ENCODE data around the gene EXOC6B.
A peak's percentile ranks its signal among the peaks of the same experiment; 100 is the strongest.

Gene EXOC6B

GRCh38 chr2:72149556-72150156 lies 676.2 kb downstream of the EXOC6B start:
- peak overlapping the region; percentile 28 for H3K27ac Mint-ChIP-seq
- no peaks in the 10 kb centered on the region for H3K9me3 Mint-ChIP-seq
- peaks cover 3% of the 10 kb centered on the region for H3K36me3 Mint-ChIP-seq (ENCODE audit: low read depth)
- peak overlapping the region; percentile 71 for H3K4me3 Mint-ChIP-seq
- peaks cover 43% of the 10 kb centered on the region for H3K4me1 Mint-ChIP-seq (ENCODE audit: low read depth)
- peaks cover 65% of the 10 kb centered on the region for H3K27me3 Mint-ChIP-seq

GRCh38 chr2:72148837-72149555 lies 676.8 kb downstream of the EXOC6B start:
- peaks cover 45% of the 10 kb centered on the region for H3K4me1 Mint-ChIP-seq (ENCODE audit: low read depth)
- H3K27ac Mint-ChIP-seq, result no peak overlapping the region
- H3K4me3 Mint-ChIP-seq, result peak overlapping the region; percentile 71
- H3K36me3 Mint-ChIP-seq (ENCODE audit: low read depth), result peaks cover 3% of the 10 kb centered on the region
- peaks cover 67% of the 10 kb centered on the region for H3K27me3 Mint-ChIP-seq
- H3K9me3 Mint-ChIP-seq, result no peaks in the 10 kb centered on the region

- H3K27me3 Mint-ChIP-seq, result peaks cover 74% of the 10 kb centered on the region
- H3K36me3 Mint-ChIP-seq (ENCODE audit: low read depth), result peaks cover 3% of the 10 kb centered on the region
- H3K4me1 Mint-ChIP-seq (ENCODE audit: low read depth), result peaks cover 51% of the 10 kb centered on the region
- H3K4me3 Mint-ChIP-seq, result peak overlapping the region; percentile 64
- no peak overlapping the region for H3K27ac Mint-ChIP-seq
- H3K9me3 Mint-ChIP-seq, result no peaks in the 10 kb centered on the region
Observed at GRCh38 chr2:72148003-72148836, 677.6 kb downstream of the EXOC6B start.

- peaks cover 51% of the 10 kb centered on the region for H3K4me1 Mint-ChIP-seq (ENCODE audit: low read depth)
- H3K36me3 Mint-ChIP-seq (ENCODE audit: low read depth), result peaks cover 3% of the 10 kb centered on the region
- no peaks in the 10 kb centered on the region for H3K9me3 Mint-ChIP-seq
- peaks cover 73% of the 10 kb centered on the region for H3K27me3 Mint-ChIP-seq
- peak within 1 kb of the TSS; percentile 64 for H3K4me3 Mint-ChIP-seq
- H3K27ac Mint-ChIP-seq, result peak within 1 kb of the TSS; percentile 1
Observed at GRCh38 chr2:72147303-72147971, 678.4 kb downstream of the EXOC6B start, which contains the start of gene CYP26B1. TSS of gene CYP26B1 (minus strand) at chr2:72147862. CDS start at chr2:72147834, 28 bp downstream.

- peaks cover 77% of the 10 kb centered on the region for H3K27me3 Mint-ChIP-seq
- no peaks in the 10 kb centered on the region for H3K9me3 Mint-ChIP-seq
- H3K4me3 Mint-ChIP-seq, result peak overlapping the region; percentile 22
- peaks cover 3% of the 10 kb centered on the region for H3K36me3 Mint-ChIP-seq (ENCODE audit: low read depth)
- H3K27ac Mint-ChIP-seq, result peak overlapping the region; percentile 1
- H3K4me1 Mint-ChIP-seq (ENCODE audit: low read depth), result peaks cover 51% of the 10 kb centered on the region
Observed at GRCh38 chr2:72146347-72147302, 679.2 kb downstream of the EXOC6B start.

- Mint-ChIP-seq H3K36me3 (ENCODE audit: low read depth) (peaks cover 3% of the 10 kb centered on the region), H3K9me3 (no peaks in the 10 kb centered on the region), H3K27me3 (peaks cover 69% of the 10 kb centered on the region), H3K27ac (no peak overlapping the region), H3K4me3 (peak overlapping the region; percentile 52), H3K4me1 (ENCODE audit: low read depth) (peaks cover 51% of the 10 kb centered on the region)
Observed at GRCh38 chr2:72145658-72146329, 680.0 kb downstream of the EXOC6B start.

GRCh38 chr2:72145289-72145657 lies 680.6 kb downstream of the EXOC6B start:
- H3K4me1 Mint-ChIP-seq (ENCODE audit: low read depth), result peaks cover 50% of the 10 kb centered on the region
- H3K27me3 Mint-ChIP-seq, result peaks cover 65% of the 10 kb centered on the region
- H3K36me3 Mint-ChIP-seq (ENCODE audit: low read depth), result peaks cover 3% of the 10 kb centered on the region
- no peaks in the 10 kb centered on the region for H3K9me3 Mint-ChIP-seq
- no peak overlapping the region for H3K27ac Mint-ChIP-seq
- peak overlapping the region; percentile 52 for H3K4me3 Mint-ChIP-seq

GRCh38 chr2:72144632-72145288 lies 681.1 kb downstream of the EXOC6B start:
- H3K4me1 Mint-ChIP-seq (ENCODE audit: low read depth), result peaks cover 45% of the 10 kb centered on the region
- peaks cover 3% of the 10 kb centered on the region for H3K36me3 Mint-ChIP-seq (ENCODE audit: low read depth)
- peaks cover 60% of the 10 kb centered on the region for H3K27me3 Mint-ChIP-seq
- H3K27ac Mint-ChIP-seq, result no peak overlapping the region
- peak overlapping the region; percentile 52 for H3K4me3 Mint-ChIP-seq
- H3K9me3 Mint-ChIP-seq, result no peaks in the 10 kb centered on the region

- H3K4me1 Mint-ChIP-seq (ENCODE audit: low read depth), result peaks cover 40% of the 10 kb centered on the region
- H3K36me3 Mint-ChIP-seq (ENCODE audit: low read depth), result peaks cover 3% of the 10 kb centered on the region
- peaks cover 55% of the 10 kb centered on the region for H3K27me3 Mint-ChIP-seq
- no peak overlapping the region for H3K27ac Mint-ChIP-seq
- H3K4me3 Mint-ChIP-seq, result no peak overlapping the region
- H3K9me3 Mint-ChIP-seq, result no peaks in the 10 kb centered on the region
Observed at GRCh38 chr2:72144274-72144631, 681.6 kb downstream of the EXOC6B start.

GRCh38 chr2:72143441-72144273 lies 682.2 kb downstream of the EXOC6B start:
- H3K4me3 Mint-ChIP-seq, result no peak overlapping the region

GRCh38 chr2:72142570-72143440 lies 683.0 kb downstream of the EXOC6B start:
- peaks cover 42% of the 10 kb centered on the region for H3K27me3 Mint-ChIP-seq

More at GRCh38 chr2:72143441-72144273, 682.2 kb downstream of the EXOC6B start:
- peaks cover 3% of the 10 kb centered on the region for H3K36me3 Mint-ChIP-seq (ENCODE audit: low read depth)
- peaks cover 34% of the 10 kb centered on the region for H3K4me1 Mint-ChIP-seq (ENCODE audit: low read depth)
- H3K27me3 Mint-ChIP-seq, result peaks cover 49% of the 10 kb centered on the region
- H3K9me3 Mint-ChIP-seq, result no peaks in the 10 kb centered on the region
- no peak overlapping the region for H3K27ac Mint-ChIP-seq

More at GRCh38 chr2:72142570-72143440, 683.0 kb downstream of the EXOC6B start:
- H3K4me3 Mint-ChIP-seq, result no peak overlapping the region
- peaks cover 3% of the 10 kb centered on the region for H3K36me3 Mint-ChIP-seq (ENCODE audit: low read depth)
- H3K9me3 Mint-ChIP-seq, result no peaks in the 10 kb centered on the region
- peaks cover 29% of the 10 kb centered on the region for H3K4me1 Mint-ChIP-seq (ENCODE audit: low read depth)
- no peak overlapping the region for H3K27ac Mint-ChIP-seq
